ENCODE data around the gene ACTC1.

- TF ChIP-seq, protein P1, sequence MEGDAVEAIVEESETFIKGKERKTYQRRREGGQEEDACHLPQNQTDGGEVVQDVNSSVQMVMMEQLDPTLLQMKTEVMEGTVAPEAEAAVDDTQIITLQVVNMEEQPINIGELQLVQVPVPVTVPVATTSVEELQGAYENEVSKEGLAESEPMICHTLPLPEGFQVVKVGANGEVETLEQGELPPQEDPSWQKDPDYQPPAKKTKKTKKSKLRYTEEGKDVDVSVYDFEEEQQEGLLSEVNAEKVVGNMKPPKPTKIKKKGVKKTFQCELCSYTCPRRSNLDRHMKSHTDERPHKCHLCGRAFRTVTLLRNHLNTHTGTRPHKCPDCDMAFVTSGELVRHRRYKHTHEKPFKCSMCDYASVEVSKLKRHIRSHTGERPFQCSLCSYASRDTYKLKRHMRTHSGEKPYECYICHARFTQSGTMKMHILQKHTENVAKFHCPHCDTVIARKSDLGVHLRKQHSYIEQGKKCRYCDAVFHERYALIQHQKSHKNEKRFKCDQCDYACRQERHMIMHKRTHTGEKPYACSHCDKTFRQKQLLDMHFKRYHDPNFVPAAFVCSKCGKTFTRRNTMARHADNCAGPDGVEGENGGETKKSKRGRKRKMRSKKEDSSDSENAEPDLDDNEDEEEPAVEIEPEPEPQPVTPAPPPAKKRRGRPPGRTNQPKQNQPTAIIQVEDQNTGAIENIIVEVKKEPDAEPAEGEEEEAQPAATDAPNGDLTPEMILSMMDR (conservative IDR thresholded peaks at IDR 0.05) = no peak
- no peak for TF ChIP-seq ZFX (IDR thresholded peaks at IDR 0.05)
Measured at GRCh38 chr15:34795267-34796081, at the start of gene ACTC1.
